NCI-H2107 (cell line): ENCODE results near the gene LYRM2.
A peak's percentile ranks its signal among the peaks of the same experiment; 100 is the strongest.

Experiments used
- DNase-seq: peaks from one replicate; lab custom pipeline; 2025; lab: John Stamatoyannopoulos, UW

LYRM2 gene, protein sequence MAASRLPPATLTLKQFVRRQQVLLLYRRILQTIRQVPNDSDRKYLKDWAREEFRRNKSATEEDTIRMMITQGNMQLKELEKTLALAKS

DNA sequence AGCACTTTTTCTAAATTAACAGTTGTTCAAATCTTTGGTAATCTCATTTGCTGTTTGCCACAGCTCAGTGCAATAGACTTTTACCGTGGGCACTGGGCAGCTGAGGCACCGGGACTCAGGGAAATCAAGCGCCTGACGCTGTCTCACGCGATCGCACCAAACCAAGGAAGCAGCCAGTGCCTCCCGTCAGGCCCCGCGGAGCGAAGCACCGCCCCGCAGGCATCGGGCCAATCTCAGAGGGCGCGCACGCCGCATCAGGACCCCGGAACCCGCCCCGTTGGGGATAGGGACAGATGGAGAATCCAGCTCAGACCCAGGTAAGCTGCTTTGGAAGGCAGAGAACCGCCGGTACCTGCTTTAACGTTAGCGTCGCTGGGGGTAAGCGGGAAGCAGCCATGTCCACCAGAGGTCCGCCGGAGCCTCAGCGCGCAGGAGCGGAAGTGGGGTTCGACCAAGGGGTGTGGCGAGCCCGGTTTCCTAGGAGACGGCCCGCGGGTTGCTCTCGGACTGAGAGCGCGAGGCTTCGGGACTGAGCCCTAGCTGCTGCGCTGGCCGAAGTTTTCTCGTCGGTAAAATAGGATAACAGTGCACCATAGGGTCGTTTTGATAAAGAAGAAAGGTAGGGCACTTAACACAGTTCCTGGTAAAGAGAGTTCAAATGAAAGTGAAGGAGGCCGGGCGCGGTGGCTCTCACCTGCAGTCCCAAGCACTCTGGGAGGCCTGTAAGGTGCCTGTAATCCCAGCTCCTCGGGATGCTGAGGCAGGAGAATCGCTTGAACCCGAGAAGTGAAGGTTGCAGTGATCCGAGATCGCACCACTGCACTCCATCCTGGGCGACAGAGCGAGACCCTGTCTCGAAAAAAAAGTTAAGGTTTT, at the start of gene LYRM2:
Gene LYRM2, minus strand, starts transcription at position 428 of the 876 bp plus-strand sequence. Its CDS starts 31 bp downstream, at position 397.
- DNase-seq: peak; percentile 90

DNA sequence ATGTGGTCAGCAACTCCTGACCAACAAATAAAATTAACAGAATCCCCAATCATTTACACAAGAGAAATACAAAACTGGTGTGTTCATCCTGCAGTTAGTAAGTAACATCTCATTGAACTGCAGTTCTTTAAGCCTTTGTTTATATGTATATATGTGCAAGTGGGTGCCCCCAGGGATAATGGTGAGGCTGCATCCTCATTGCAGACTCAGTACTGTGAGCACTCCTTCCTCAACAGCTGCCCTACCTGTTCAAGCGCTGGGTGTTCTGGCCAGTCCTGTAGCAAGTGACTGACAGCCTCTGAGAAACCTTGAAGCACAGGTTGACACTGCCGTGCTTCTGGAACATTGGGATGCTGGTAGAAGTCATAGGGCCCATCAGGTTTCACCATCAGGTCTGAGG, 49.8 kb upstream of the LYRM2 start:
- no peak for DNase-seq

DNA sequence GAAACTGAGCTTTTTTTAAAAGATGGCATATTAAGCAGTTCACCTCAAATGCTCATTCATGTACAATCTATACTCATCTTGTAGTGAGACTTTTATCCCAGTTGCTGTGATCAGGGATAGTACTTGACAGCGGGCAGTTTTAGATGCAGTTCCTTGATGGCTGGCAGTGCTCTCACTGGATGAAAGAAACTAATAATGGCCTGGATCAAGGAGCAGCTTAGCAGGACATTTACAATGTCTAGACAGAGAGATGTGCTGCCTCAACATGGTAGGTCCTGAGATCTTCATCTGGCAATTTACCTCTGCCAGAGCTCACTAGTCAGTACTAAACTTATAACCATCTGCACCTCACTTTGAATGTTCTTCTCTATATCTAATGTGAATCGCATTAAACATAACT, 46.8 kb upstream of the LYRM2 start:
- no peak for DNase-seq

DNA sequence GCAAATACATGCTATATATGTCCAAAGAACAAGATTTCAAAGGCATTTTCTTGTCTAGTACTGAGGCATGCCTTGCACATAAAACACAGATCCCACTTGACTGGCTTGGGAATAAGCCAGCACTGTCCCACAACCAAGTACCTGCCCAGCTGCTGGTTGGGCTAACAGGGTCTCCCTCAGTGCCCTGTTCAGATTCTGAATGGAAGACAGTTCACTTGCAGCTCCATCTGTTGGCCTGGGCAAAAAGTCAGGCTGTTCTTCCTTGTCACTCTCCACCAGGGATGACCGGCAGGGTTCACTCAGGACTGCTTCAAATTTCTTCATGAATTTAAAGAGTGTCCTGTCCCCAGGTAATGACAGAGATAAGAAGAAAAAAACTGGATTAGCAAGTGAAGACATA, 44.4 kb upstream of the LYRM2 start:
- DNase-seq: no peak

DNA sequence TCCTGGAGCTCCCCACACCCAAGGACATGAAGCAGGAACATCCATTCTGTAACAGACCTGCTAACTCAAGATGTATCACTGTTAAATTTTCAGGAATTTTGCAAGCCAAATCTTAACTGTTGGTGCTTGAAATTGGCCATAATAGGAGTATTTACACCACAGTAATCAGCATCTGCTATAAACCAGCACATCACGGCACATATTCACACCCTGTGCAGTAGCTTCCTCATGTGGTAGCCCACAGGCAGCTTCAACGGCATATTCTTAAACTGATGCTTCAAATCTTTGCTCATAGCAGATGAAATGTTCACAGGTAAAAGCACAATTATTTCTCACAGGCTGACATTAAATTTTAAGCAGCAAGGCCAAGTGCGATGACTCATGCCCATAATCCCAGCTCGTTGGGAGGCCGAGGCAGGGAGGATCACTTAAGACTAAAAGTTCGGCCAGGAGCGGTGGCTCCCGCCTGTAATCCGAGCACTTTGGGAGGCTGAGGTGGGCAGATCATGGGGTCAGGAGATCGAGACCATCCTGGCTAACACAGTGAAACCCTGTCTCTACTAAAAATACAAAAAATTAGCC, 43.5 kb upstream of the LYRM2 start:
- no peak for DNase-seq

DNA sequence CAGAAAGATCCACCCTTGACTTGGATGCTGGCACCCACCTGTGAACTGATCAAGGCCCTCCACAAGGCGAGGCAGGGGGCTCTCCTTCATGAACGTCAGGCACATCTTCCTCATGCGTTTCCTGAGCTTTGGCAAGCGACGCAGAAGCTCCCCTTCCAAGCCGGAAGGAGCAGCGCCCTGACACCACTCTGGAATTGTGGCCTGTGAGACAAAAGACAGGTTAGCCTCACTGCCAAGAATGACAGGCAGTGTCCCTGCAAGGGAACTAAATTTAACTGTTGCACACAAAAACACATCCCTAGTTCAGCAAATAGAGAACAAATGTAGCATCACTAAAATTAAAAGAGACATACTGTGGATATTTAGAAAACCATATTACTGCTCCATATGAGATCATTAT, 42.0 kb upstream of the LYRM2 start:
- DNase-seq: no peak

DNA sequence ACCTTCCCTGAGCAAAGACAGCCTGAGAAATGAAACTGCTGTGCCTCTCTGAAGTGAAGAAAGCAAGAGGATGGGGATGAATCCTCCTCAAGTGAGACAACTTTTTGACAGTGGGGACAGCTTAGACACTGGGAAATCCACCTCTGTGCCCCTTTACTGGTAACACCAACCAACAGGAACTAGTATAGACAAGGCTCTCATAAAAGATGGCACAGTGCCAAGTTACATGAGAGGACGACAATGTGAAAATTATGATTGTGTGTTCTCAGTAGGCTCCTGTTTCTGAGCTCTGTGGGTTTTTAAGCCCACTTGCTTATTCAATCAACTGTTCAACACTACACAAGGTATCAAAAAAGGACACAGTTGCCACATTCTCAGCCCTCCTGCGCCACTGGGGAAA, 41.6 kb upstream of the LYRM2 start:
- peak; percentile 42 for DNase-seq

DNA sequence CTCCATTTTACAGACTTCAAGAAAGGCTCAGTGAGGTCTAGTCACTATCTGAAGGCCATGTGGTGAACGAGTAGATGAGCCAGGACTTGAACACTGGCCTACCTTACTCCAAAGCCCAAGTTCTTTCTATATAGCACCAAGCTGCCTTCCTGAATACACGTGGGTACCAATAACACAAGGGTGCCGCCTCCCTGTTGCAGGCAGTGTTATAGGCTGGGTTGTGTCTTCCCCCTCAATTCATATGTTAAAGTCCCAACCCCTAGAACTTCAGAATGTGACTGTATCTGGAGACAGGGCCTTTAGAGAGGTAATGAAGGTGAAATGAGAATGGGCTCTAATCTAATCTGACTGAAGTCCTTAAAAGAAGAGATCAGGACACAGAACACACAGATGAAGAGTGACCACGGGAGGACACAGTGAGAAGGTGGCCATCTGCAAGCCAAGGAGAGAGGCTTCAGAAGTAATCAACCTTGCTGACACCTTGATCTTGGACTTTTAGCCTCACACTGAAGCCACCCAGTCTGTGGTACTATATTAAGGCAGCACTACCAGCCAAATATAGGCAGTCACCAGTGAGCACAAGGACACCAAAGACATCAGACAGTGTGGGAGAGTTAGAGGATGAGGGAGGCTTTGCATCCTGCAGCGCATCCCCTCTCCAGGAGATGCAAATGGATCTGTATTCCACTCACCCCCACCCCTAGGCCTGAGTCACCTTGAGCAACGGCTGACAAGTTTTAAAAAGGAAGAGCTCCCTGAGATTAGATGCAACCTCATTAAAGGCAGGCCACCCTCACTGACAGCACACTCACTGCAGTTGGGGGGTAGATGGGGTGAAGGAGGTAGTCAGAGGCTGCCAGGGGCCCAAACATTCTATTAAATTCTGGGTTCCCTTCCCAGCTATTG, 40.9 kb upstream of the LYRM2 start:
- no peak for DNase-seq

DNA sequence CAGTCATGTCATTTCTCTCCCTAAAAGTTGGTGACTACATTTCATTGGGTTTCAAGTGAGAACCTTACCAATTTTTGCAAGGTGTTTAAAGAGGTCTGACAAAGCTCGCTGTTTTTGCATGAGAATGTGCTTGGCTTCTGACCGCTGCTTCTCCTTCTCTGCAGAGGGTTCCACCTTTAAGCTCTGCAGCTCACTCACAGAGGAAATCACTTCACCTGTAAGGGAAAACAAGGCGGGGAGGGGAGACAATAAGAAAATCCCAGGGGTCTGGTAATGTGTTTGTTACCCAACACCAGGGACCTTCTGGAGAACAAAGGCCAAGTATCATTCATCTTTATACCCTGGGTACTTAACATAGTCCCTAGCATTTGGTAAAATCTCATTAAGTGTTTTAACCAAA, 40.0 kb upstream of the LYRM2 start:
- no peak for DNase-seq

DNA sequence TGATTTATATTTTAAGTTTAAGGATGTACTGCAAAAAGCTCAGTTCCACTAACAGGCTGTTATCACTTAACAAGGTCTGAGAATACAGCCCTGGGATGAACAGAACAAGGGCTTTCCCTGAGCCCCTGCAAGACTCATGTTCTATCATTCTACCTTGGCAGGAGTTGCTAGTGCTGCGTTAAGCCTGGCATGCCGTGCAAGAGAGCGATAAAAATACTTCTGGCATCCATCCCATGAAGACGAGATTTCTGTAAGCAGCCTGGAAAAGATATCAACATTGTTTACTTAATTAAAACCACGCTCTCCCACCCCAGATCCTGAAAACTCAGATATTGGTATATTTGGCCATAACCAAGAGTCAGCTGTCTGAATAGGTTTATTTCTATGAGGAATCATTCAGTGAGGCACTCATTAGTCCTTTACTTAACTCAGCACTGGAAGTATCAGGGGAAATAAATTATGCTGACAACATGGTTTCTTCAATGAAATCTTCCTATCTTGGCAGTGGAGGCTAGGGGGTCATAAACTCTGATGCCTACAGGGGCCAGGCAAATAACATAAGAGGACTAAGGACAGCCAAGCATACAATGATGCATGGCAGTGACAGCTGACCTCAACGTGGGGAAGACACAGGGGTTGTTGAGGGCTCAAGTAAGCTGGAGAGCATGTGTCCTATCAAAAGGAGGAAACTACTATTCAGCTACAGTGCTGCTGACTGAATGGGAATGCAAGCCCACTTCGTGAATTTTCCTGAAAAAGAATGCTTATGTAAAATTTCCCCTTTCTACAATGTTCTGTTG, 37.6 kb upstream of the LYRM2 start:
- DNase-seq: no peak

DNA sequence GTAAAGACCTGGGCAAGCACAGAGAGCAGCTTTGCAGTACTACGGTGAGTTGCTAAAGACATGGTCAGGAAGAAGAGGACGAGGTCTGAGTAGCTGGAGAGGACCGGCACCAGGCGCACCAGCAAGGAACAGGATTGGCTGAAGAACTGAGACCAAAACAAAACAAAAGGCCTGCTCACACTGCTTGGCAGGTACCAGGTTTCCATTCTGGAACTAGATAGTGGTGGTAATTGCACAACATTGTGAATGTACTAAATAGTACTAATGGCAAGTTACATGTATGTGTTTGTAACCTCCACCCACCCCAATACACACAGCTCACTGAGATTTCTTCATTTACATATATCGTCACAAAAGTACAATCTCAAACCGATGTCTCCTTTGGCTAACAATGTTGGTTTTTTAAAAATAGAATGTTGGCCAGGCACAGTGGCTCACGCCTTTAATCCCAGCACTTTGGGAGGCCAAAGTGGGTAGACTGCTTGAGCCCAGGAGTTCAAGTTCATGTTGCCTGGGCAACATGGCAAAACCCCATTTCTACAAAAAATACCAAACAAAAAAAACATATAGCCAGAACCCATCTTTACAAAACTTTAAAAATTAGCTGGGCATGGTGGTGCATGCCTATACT, 32.5 kb upstream of the LYRM2 start:
- DNase-seq: no peak

DNA sequence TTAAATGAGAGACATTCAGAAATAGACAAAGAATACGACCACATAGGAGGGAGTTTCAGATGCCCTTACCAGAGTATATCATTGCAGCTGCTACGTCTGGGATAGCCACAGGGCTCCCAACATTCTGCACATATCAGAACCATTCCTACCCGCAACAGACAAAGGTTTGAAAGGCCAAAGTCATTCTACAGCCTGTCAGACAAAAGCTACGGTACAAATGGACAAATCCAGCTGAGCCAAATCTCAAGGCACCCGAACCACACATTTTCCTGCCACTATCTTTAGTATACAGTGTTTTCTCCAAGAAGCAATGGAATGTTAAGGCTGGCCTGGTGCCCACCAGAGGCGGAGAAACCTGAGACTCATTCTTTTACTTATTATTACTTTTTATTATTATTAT, 30.5 kb upstream of the LYRM2 start:
- no peak for DNase-seq

DNA sequence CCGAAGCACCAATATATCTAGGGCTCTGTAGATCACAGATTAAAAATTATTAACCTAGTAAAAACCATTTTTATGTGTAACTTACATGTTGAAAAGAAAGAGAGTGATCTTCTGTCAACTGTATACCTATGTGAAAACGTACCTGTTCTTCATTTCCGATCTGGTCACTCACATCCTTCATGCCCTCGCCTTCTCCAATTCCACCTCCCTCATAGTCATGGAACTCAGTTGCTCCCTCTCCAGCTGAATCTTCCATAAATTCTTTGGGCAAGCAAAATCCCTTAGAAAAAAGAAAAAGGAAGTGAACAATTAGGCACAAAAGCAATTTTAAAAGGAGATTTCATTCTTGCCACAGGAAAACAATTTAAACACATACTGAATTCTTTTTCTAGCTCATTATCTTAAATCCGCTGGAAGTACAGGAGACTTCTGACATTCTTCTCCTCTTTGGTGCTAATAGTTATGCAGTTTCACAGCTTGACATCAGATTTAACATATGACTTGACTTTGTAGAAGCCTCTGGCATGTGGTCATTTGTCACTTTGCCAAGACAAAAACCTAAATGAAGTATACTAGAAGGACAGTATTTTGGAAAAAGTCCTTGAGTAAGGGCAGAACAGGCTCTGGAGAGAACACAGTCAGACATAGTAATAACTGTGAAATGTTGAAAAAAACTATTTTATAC, 29.5 kb upstream of the LYRM2 start:
- DNase-seq: no peak

DNA sequence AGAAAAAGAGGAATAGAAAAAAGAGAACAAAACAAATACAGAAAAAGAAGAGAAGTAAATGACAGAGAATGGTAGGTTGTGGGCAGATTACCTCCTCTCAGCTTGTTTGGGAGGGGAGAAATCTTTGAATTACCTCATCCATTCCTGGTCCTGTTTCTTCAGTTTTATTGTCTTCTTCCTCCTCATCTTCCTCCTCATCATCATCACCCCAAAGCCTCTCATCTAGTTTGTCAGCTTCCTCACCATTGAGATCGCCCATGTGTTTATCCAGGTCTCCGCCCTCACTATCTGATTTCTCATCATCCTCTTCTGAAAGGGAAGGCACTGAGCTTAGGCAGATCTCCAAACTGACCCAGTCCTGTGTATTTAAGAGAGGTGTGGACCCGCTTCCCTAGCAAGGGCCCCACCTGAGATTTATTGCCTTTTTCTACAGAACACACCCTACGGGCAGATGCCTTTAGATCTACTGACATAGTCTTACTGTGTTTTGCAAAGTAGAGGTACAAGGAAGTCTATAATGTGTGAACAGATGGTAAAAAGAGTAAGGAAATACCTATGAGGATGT, 24.2 kb upstream of the LYRM2 start:
- DNase-seq: no peak

DNA sequence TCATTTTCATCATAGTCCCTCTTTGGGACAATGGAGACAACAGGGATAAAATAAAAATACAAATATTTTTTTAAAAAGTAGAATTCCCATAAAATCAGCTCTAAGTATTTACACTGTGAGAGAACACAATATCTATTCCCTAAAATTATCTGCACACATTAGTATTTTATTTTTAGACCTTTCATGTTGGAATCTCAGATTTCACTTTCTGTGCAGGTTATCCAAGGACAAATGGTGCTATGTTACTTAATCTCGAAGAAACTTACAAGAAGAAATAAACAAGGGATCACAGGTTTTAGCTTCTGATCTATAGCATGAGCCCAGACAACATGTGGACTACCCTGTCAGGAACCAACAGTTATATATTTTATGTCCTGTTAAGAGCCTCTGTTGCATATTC, 23.0 kb upstream of the LYRM2 start:
- DNase-seq: no peak

DNA sequence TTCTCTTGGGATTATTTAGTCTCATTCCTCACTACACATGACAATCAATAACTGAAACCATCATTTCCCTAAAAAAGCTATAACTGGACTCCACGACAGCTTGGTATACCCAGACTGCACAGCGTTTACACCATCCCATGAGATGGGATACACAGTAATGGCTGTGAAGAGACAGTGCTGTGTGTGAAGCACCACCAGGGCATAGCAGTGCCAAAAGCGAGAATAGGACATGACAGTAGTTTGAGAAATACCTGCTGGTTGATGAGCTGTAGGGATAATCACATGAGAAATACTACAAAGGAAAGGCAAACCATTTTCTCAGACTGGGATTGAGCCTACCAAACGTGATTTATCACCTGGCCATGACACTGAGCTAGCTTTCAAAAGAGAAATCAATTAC, 22.4 kb upstream of the LYRM2 start:
- no peak for DNase-seq

DNA sequence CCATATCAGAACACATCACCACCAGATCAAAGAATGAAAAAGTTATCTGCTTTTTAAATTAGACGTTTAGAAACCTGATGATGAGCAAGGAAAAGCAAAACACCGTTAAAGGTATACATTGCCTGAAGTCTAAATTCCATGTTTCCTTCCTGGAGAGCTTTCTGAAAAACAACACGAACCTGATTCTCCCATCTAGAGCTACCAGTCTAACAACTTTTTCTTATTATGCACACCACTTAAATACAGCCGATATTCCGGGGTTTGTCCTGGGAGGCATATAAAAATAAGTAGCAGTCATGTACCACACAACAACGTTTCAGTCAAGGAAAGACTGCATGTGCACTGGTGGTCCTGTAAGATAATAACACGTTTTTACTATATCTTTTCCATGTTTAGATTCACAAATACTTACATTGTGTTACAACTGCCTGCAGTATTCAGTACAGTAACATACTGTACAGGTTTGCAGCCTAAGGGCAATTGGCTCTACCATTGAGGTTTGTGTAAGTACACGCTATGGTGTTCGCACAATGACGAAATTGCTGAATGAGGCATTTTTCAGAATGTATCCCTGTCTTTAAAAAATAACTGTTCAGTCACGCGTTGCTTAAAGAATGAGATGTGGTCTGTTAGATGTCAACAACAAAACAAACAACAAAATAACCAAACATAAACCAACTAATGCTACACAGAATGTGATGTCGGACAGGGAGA, 19.1 kb upstream of the LYRM2 start:
- no peak for DNase-seq

DNA sequence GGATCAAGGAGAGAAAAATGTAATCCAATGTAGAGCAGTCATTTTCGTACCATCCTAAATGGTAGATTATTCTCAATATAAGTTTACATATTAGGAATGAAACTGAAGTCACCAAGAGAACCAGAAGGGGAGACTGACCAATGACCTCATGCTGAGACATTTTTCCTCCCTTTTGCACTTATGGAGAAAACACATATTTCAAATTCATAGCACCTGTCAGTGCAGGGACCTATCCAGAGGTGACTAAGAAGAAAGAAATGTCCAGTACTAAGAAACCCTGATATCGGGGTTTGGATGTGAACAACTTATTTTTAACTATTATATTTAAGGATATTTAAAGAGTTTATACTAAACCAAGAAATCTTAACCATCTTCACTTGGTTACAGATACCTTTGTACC, 16.6 kb upstream of the LYRM2 start:
- no peak for DNase-seq

DNA sequence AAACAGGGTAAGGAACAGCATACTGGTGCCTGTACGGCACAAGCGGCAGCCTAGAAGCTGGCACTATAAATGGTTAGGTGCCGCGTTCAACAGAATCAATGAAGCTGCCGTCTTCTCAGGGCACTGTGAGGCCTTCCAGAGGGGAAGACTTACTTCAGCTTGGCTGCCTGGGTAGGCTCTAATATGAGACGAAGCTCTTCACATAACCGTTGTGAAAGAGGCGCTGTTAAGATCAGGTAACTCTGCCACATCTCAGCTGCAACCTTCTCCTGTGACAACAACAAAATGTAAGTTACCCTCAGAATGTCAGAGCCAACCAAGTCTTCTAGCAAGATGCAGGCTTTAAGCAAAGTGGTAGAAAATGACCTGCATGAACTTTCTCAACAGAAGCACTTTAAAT, 12.0 kb upstream of the LYRM2 start:
- no peak for DNase-seq

DNA sequence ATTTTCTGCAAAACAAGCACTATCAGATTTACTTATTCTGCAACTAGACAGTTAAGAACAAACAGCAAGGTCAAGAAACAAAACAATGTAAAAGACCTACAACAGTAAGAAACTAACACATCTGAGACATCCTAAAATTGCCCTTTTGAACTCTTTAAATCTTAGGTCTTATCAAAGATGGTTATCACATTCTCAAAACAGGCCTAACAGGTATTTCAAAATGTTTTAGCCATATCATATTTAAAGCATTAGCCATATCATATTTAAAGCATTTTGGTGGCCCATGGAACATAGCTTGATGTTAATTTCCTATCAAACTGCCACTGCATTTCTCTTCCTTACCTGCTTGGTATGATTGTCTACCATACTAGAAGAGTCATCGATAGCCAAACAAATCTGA, 11.1 kb upstream of the LYRM2 start:
- no peak for DNase-seq
